GM21529 (cell line): ENCODE results near the gene GABRB3.

Experiments
- ATAC-seq: cut with Tn5 transposase; IDR thresholded peaks from one replicate; pipeline ENCODE4 v1.9.1; 2021; ENCODE audit not compliant: unreplicated experiment

GABRB3 gene

DNA sequence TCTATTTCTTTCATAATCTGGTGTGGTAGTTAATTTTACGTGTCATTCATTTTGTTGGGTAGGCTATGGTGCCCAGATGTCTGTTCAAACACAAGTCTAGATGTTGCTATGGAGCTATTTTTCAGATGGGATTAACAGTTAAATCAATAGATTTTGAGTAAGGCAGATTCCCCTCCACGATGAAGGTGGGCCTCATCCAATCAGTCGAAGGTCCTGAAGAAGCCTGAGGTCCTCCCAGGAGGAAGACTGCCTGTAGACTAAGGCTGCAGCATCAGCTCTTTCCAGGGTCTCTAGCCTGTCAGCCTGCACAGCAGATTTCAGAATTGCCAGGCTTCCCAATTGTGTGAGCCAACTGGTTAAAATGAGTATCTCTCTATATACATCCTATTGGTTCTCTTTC is 92.9 kb downstream of the GABRB3 start:
- ATAC-seq, result no peak

DNA sequence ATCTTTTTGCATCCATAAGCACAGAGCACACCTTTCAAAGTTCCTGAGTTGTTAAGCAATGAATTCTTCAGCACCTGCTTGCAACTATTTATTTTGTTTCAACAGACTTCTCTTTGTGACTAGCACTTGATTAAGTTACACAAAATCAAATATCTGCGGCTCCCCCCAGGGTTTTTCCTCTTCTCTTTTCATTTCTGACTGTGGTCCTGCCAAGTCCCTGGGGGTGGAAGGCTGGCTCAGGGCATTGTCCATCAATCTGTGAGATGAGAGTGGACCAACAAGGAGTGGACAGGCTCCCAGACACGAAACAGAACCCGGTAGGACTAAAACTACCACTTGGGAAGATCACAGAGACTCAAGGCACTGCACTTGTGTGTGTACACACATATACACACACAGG is 96.8 kb downstream of the GABRB3 start:
- ATAC-seq, result no peak

DNA sequence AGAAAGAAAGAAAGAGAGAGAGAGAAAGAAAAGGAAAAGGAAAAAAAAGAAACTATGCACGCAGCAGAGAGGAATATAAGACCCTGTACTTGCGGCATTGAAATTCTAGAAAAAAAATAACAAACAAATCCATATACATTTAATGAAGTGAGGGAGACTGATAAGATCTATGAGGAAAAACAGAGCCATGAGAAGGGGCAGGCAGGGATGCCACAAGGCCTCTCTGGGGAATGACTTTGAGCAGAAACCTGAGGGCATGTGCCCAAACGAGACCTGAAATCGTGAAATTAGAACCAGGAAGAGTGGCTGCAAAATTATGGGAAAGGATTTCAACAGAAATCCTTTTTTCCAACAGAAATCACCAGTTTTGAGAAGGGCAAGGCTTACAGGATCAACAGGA is 98.4 kb downstream of the GABRB3 start:
- ATAC-seq, result no peak

DNA sequence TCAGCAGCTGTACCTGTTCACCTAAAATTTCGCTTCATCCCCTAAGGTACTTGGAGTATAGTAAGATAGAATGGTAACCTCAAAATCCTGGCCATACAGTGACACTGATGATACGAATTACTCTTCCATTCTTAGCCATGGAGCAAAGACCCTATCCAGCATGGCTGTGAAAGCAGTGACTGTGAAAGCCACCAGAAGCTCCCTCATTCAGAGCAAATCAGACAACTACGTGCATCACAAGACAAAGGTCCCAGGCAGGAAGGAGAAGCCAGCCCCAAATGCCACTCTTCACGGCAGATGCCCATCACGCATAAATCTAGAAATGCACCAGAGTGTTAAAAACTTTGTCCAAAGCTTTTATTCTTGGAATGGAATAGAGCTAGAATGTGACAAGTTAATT is 99.4 kb downstream of the GABRB3 start:
- no peak for ATAC-seq

DNA sequence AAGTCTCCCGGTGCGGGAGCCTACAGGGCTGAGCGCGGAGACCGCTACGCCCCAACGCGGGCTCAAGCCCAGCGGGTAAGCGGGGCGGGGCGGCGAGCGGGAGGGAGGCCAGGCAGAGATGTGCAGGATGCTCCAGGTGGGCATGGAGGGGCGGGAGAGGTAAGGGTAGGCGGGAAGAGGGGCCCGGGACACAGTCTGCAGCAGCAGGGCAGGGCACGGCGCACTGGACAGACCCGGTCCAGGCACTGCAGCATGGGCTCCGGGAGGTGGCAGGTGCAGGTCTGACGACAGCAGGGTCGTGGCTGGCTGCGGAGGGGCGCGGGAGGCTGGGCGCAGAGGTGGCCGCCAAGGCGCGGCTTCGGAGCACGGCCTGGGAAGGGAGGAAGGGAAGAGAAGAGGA is 102.8 kb downstream of the GABRB3 start:
- no peak for ATAC-seq

DNA sequence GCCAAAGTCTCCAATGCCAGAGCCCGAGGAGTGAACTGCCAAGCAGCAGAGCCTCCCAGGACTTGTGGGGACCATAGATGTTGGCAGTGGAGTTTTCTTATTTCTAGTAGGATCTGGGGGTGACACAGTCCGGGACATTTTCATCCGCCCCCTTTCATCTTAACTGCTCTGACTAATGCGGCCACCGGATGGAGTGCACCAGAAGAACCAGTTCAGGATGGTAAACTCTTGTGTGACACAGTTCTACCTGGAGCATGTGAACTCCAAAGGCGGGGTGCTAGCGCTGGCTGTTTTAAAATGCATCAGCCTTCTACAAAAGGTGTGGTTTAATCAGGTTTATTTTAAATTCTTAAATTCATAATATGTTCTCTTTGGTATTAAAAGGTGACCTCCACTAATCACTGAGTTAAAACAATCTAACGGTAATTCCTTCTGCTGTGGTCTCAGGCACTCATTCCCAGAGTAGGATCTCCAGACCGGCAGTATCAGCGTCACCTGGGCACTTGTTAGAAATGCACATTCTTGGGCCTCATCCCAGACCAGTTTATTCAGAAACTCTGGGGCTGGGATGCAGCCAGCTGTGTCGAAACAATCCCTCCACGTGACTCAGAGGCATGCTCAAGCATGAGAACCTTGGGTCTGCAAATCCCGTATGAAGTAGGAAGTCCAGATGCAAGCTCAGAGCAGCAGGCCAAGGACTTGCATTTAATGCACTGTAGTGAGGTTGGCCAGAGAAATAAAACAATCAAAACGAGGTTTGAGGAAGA is 105.5 kb downstream of the GABRB3 start:
- ATAC-seq, result no peak

DNA sequence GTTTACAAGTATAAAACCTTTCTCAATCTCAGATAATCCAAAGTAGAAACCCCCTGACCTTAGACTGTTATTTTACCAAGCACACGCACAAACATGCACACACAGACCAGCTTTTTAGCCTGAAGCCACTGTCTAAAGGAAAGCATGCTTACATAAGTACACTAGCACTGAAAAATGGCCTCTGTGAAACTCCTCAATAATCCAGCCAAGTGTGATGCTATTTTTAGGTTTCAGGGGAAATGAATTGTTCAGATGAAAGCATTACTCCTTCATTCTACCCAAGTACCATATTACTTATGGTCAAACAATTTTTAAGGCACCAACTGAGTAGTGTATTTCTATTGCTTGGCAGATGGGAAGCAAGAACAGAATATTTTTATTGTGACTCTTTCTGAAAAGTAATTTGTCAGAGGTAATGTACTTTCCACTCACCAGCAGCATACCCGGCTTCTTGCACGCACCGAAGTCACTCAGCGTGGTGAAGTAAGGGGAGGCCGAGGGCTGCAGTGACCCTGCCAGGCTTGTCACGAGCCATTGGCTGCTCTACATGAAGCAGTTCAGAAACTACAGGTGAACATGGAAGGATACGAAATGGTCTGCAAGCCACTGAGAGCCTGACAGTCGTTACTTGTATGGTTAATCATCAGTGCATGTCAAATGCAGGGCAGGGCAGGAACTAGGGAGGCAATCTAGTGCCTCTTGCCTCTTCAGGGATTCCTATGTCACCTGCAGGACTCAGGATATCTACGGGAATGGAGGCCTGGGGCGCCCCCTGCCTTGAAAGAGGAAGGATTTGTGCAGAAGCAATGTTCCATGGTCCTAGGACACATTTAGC is 106.7 kb downstream of the GABRB3 start:
- ATAC-seq, result no peak

DNA sequence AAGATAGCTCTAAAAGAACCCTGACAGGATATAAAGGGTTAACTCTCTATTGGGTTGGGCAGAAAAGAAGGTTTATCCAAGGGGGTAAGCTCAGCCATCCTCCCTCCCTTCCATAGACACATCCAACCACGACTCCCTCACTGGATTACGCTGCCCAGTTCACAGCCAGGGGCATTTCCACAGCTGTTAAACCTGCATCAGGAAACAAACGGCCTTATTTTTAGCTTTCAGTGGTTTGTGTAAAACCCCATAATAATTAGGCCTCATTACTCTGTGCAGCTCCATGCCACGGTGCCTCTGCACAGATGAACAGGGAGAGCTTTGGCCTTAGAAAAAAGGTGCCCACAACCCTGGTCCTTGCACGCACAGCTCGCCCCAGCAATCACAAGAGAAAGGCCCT is 110.6 kb downstream of the GABRB3 start:
- no peak for ATAC-seq

DNA sequence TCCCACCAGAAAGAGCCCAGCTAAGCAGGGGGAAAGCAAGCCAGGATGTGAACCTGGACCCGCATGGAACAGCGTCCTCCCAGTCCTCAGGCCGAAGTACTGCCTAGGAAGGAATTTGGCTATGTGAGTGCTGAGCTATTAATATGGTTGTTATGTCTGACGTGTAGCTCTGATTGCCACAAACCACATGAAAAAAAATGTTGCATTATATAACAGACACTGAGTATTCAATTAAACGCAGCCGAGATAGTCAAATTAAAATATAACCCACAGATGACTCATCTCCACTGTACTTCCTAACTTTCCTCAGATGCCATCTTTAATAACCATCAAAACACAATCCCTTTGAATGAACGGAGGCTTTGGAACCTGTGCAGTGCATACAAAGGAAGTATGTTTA is 111.1 kb downstream of the GABRB3 start:
- ATAC-seq, result no peak

DNA sequence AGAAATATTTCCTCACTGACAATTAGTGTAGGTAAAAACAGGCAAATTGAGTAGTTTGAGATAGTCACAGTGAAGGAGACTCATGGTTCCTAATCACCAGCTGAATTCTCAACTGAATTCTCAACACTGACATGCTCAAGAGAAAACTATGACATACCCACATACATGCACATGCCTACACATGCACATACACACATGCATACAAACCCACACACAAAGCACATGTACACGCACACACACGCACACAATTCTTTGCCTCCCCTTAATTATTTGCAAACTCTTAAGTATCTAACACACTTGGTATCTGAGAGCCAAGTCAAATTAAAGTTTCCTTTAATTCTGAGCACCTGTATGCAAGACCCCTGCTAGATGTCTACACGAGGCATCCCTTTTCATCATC is 111.8 kb downstream of the GABRB3 start:
- no peak for ATAC-seq

DNA sequence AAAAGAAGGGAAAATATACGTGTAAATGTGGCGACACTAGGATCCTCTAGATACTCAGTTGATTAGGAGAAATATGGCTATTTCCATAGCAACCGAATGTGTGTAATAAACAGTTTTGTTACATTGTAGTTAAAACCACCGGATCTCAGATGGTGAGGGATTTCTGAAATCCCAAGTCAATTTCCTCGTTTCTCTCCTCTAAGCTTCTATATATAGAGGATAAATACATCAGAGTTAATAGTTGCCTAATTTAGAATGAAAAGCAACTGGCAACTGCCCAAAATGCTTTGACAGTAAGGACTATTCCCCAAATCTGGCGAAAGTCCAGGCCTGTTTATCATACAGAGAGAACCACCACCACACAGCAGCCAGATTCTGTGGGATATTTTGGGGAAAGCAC is 112.6 kb downstream of the GABRB3 start:
- no peak for ATAC-seq

DNA sequence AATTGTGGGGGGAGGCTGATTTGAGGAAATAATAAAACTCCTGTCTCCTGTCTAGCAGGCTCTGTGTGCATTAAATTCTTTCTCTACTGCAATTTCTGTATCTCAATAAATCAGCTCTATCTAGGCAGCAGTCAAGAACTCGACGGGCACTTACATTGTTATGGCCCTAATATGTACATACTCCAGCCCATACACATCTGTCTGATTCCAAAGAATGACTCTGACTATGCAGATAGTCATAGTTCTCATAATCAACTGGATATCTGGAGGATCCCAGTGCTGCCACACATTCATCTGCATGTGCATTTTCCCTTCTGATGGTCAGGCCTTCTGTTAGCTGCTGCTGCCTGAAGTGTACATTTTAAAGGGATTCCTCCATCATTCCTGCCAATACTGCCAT is 114.6 kb downstream of the GABRB3 start:
- no peak for ATAC-seq

DNA sequence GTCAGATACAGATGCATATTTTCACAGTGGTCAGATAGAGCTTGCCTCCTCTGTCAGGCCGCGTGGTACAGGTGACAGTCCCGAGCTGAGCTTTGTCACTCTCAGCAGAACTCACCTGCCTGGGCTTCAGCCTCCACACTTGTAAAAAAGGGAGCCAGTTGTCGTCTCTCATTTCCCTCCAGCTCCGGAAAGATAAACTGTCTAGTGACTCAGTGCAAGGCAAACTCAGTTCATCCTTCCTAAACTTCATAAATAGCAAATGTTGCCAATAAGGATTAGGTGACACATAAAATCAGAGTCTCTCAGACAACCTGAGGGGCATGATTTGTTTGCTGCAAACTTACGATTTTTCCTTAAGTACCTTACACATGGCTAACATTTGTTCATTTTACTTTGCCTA is 116.8 kb downstream of the GABRB3 start:
- ATAC-seq, result no peak

DNA sequence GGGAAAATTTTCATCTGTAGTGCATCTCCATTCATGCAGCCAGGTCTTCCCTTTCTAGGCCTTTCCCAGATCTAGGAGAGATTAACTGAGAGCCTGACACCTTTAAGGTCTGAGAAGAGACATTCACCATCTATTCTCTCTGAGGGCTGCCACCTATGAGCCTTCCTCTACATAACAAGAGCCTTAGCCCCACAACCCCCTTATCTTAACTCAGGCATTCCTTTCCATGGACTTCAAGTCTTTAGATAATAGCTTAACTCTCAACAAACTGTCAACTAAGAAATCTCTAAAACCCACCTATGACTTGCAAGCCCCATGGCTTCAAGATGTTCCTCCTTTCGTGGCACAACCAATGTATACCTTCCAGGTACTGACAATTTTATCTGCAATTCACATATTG is 121.0 kb downstream of the GABRB3 start:
- ATAC-seq, result no peak

DNA sequence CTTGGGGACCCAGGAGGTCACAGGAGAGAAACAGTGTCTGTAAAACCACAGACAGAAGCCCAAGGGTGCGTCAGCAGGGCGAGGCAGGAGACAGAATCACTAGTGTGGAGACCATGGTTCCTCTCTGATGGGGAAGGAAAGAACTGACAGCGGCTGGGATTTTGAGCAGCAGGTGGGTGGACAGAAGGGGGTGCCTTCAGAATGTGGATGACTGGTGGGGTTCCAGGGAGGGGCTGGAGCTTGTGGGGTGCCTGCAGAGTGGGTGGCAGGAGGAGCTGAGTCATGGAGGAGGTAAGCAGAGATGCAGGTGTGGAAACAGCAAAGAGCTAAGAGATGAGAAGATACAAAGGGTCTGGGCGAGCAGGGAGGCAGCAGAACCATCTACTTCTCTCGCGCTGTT is 124.2 kb downstream of the GABRB3 start:
- ATAC-seq, result no peak

DNA sequence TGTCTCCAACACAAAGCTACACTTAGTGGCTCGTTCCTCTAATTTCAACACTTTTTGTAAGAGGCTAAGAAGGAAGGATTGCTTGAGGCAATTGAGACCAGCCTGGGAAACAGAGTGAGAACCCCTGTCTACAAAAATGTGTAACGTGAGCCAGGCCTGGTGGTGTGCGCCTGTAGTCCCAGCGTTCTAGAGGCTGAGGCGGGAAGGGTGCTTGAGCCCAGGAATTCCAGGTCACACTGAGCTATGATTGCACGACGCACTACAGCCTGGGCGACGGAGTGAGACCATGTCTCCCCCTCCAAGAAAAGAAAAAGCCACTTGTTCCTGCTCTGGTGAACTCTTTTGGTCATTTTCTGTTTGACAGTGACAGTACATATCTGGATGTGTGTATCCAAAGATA is 127.9 kb downstream of the GABRB3 start:
- no peak for ATAC-seq

DNA sequence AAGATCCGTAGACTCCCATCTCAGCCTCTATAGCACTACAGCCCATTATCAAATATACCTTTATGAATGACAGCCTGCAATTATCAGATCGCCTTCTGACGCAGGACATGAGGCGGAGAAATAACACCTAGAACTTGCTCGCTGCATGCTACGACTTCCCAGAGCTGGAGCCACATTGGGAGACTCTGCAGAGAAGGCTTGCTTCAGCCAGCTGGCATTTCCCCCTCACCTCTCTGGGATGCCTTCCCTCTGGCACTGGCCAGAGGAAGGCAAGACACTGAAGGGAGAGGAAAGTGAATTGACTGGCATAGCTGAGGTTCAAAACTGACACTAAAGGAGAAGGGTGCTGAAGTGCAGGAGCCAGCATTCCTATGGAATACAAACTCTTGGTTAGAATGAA is 131.7 kb downstream of the GABRB3 start:
- ATAC-seq, result no peak

DNA sequence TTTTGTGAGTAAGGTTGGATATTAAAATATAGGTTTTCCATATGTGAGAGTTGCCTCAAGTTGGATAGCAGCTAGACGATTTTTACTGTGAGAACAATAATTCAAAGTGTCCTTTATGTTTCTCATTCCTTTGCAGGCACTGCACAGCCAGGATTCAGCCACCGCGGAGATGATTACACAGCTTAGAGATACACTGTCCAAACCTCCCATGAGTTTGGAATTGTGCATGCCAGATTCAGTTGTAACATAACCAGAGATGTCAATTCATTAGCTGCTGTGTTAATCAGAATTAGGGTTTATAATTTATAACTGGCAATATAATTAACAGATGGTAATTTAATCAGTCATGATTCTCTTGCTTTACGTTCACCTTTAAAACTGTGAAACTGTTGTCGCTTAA is 132.3 kb downstream of the GABRB3 start:
- ATAC-seq, result no peak

DNA sequence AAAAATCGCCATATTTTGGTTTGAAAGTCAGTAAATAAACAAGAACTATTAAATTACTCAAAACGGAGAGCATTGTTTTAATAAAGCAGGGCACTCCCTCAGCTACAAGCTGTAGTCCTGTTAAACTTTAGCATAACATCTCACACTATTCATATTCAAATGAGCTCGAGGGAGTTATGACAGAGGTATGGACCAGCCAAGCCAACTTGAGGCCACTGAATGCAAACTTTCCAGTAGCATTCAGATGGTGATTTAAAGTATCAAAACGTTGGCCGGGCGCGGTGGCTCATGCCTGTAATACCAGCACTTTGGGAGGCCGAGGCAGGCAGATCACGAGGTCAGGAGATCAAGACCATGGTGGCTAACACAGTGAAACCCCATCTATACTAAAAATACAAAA is 132.9 kb downstream of the GABRB3 start:
- no peak for ATAC-seq

DNA sequence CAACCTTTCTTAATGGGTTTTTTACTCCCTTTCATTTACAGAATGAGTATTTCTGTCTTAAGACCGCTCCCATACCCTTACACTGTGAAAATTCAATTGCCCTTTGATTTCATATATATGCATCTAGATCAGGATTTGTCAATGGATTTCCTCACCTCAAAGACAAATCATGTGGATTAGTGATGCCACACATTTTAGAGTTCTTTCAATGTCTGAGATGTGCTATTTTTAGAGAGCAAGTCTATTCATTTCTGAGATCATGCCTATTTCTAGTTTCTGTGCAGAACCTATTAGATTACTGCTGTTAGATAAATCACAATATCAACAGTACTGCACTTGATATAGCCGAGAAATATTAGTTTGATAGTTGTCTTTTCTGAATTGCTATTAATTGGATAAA is 137.3 kb downstream of the GABRB3 start:
- ATAC-seq, result no peak

DNA sequence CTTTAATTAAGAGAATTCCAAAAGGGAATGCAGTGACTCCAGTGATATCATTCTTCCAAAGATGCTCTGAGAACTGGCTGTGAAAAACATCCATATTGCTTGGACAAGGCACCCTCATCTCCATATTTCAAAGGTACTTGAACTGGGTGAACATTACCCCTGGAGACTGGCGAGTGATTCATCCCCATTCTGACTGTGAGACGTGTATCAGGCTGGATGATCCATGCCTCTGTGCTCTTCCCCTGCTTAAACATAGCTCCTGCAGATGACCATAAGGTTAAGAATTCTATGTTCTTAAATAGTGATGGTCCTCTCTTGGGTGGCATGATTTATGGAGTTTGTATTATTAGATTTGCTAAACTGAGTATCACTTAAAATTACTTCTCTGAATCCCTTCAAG is 137.8 kb downstream of the GABRB3 start:
- ATAC-seq, result no peak

DNA sequence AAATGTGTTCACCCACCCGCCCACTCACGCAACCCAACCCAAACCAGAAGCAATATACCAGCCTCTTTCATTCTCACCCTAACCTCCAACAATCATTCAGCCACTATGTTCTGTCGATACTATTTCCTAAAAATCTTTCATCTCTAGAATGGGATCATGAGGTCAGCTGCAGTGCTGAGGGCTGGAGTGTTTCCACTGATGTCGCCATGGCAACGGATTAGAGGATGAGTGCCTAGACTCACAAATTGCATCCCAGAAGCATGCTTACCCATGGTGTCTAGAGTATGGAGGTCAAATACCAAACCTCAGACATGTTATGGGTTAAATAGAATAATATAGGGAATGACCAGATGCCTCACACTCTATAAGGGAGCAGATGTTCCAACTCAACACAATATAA is 138.5 kb downstream of the GABRB3 start:
- ATAC-seq, result no peak

DNA sequence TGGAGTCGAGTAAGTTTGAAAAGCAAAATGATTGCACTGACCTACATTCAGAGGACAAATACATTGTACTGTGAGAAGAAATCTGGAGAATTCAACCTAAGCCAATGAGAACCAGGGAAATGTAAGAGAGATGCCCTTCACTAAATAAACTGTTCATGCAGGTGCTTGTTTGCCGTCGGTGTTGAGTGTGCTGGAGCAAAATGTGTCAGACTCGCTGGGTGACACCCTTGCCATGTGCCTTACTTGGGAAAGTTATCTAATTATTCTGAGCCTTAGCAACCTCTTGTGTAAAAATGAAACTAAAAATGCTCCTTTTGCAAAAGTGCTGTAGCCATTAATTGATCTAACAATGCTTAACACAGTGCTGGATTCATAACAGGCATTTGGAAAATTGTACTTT is 140.4 kb downstream of the GABRB3 start:
- ATAC-seq, result no peak
